ENCODE measurements around the gene MRPS21.
"Not testable (repeated sequence)": the region's sequence is repeated elsewhere in the genome, so short reads cannot be mapped to it uniquely, and the experiment has no call there.

DNA sequence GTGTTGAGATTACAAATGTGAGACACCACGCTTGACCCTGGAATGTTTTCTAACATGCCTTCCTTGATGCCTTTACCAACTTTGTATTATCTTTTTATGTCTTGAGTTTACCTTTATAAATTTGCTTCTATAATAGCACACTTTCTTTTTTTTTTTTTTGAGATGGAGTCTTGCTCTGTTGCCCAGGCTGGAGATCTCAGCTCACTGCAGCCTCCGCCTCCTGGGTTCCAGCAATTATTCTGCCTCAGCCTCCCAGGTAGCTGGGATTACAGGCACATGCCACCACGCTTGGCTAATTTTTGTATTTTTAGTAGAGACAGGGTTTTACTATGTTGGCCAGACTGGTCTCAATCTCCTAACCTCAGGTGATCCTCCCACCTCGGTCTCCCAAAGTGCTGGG is 21.0 kb downstream of the MRPS21 start:
- TF ChIP-seq, protein P1, sequence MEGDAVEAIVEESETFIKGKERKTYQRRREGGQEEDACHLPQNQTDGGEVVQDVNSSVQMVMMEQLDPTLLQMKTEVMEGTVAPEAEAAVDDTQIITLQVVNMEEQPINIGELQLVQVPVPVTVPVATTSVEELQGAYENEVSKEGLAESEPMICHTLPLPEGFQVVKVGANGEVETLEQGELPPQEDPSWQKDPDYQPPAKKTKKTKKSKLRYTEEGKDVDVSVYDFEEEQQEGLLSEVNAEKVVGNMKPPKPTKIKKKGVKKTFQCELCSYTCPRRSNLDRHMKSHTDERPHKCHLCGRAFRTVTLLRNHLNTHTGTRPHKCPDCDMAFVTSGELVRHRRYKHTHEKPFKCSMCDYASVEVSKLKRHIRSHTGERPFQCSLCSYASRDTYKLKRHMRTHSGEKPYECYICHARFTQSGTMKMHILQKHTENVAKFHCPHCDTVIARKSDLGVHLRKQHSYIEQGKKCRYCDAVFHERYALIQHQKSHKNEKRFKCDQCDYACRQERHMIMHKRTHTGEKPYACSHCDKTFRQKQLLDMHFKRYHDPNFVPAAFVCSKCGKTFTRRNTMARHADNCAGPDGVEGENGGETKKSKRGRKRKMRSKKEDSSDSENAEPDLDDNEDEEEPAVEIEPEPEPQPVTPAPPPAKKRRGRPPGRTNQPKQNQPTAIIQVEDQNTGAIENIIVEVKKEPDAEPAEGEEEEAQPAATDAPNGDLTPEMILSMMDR (IDR thresholded peaks at IDR 0.05), result not testable (repeated sequence)
- not testable (repeated sequence) for TF ChIP-seq POLR2A (IDR thresholded peaks at IDR 0.05)
